HepG2 (cell line): ENCODE data around the gene IL16.

ENCODE experiments used
- ZC3H13 ChIP-seq: sonication (generic); formaldehyde crosslinking; IDR thresholded peaks from 2 replicates; pipeline ENCODE4 v1.8.1; 2023; ENCODE audit warnings: mild to moderate bottlenecking, missing genetic modification reagents, moderate library complexity
- TF ChIP-seq, protein P1 (sequence below): sonication (generic); formaldehyde crosslinking; IDR thresholded peaks from 2 replicates; pipeline ENCODE4 v1.4.0; 2020; ENCODE audit warnings: low read depth, mild to moderate bottlenecking, missing genetic modification reagents
- TF ChIP-seq, protein P2 (sequence below): sonication (generic); formaldehyde crosslinking; IDR thresholded peaks from 2 replicates; pipeline ENCODE4 v1.5.0; 2020; ENCODE audit warnings: mild to moderate bottlenecking, missing genetic modification reagents, moderate library complexity

GRCh38 chr15:81294516-81294880, 97.8 kb downstream of the IL16 start:
- TF ChIP-seq ZC3H13: no peak
- TF ChIP-seq, protein P1, sequence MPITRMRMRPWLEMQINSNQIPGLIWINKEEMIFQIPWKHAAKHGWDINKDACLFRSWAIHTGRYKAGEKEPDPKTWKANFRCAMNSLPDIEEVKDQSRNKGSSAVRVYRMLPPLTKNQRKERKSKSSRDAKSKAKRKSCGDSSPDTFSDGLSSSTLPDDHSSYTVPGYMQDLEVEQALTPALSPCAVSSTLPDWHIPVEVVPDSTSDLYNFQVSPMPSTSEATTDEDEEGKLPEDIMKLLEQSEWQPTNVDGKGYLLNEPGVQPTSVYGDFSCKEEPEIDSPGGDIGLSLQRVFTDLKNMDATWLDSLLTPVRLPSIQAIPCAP (CRISPR knock-in tag): no peak
- TF ChIP-seq, protein P2, sequence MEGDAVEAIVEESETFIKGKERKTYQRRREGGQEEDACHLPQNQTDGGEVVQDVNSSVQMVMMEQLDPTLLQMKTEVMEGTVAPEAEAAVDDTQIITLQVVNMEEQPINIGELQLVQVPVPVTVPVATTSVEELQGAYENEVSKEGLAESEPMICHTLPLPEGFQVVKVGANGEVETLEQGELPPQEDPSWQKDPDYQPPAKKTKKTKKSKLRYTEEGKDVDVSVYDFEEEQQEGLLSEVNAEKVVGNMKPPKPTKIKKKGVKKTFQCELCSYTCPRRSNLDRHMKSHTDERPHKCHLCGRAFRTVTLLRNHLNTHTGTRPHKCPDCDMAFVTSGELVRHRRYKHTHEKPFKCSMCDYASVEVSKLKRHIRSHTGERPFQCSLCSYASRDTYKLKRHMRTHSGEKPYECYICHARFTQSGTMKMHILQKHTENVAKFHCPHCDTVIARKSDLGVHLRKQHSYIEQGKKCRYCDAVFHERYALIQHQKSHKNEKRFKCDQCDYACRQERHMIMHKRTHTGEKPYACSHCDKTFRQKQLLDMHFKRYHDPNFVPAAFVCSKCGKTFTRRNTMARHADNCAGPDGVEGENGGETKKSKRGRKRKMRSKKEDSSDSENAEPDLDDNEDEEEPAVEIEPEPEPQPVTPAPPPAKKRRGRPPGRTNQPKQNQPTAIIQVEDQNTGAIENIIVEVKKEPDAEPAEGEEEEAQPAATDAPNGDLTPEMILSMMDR (CRISPR knock-in tag): peak; percentile 14; the same call in 1 of the 2 replicates
